Thymus (tissue), 11 donors: ENCODE data around the gene ALOX5AP. TPM values are rescaled to one million over a fixed set of nuclear protein-coding genes. Genes with fewer than 3 reads are reported as not detected.

Experiments used
- DNase-seq, 9 donors: peaks; one replicate each; pipeline ENCODE4 v3.0.0-alpha.2; 2013; ENCODE audit warnings: low spot score in 9 of 9, low read depth in 6 of 9, missing footprints in 1 of 9
- H3K27ac ChIP-seq, 2 donors: one replicate each; pipeline ENCODE4 v1.5.1; 2013; ENCODE audit warnings: control low read depth in 1 of 2, low read depth in 1 of 2, low read length in 1 of 2, mild to moderate bottlenecking in 1 of 2, moderate library complexity in 1 of 2
- H3K27me3 ChIP-seq, 2 donors: one replicate each; pipeline ENCODE4 v1.5.1; 2013; ENCODE audit warnings: low read length in 1 of 2; ENCODE audit not compliant: control insufficient read depth in 2 of 2, insufficient read depth in 1 of 2
- H3K36me3 ChIP-seq, 2 donors: one replicate each; pipeline ENCODE4 v1.5.1; 2013; ENCODE audit warnings: low read length in 1 of 2, mild to moderate bottlenecking in 1 of 2, moderate library complexity in 1 of 2; ENCODE audit not compliant: control insufficient read depth in 2 of 2, insufficient read depth in 2 of 2
- H3K4me1 ChIP-seq, 2 donors: one replicate each; pipeline ENCODE4 v1.5.1; 2013; ENCODE audit warnings: low read length in 2 of 2; ENCODE audit not compliant: control insufficient read depth in 2 of 2, insufficient read depth in 2 of 2
- H3K4me3 ChIP-seq, 2 donors: one replicate each; pipeline ENCODE4 v1.5.1; 2013; ENCODE audit warnings: low read length in 2 of 2, control low read depth in 1 of 2, mild to moderate bottlenecking in 1 of 2
- H3K9me3 ChIP-seq, 2 donors: one replicate each; pipeline ENCODE4 v1.5.1; 2013; ENCODE audit warnings: low read length in 1 of 2, mild to moderate bottlenecking in 1 of 2; ENCODE audit not compliant: control insufficient read depth in 2 of 2, insufficient read depth in 1 of 2
- WGBS: extraction: QIAGEN DNeasy Blood & Tissue Kit; methylation state at CpG from one replicate; pipeline ENCODE4 v1.1.7; 2013; 5-methylcytosine and 5-hydroxymethylcytosine counted together
- polyA plus RNA-seq: library from polyadenylated mRNA; stranded (reverse); fragments of 200-250 nt; gene quantifications from one replicate; pipeline ENCODE4 v1.2.3, GENCODE V29; 2013
- total RNA-seq: library from RNA; stranded (reverse); fragments of 120-200 nt; gene quantifications from one replicate; pipeline ENCODE4 v1.2.4, GENCODE V29; 2013
- donor health status: healthy.

The ALOX5AP gene
- total and polyA plus RNA-seq, 2 donors = 36.9 to 77.1 TPM

- 94% methylated on average over 8 of the region's 8 CpGs for WGBS
- Histone ChIP-seq H3K27ac (no peak overlapping the region), H3K9me3 (no peaks in the 10 kb centered on the region), H3K27me3 (no peaks in the 10 kb centered on the region), H3K4me3 (no peak overlapping the region), H3K36me3 (peaks cover 11 to 27% of the 10 kb centered on the region in 2 donors), H3K4me1 (no peaks in the 10 kb centered on the region)
- no peak for DNase-seq
Measured at GRCh38 chr13:30763786-30764413, 28.6 kb downstream of the ALOX5AP start.

GRCh38 chr13:30766231-30766630 lies 30.9 kb downstream of the ALOX5AP start:
- WGBS = 97% methylated on average over 2 of the region's 2 CpGs
- H3K4me1 ChIP-seq = no peaks in the 10 kb centered on the region

DNA sequence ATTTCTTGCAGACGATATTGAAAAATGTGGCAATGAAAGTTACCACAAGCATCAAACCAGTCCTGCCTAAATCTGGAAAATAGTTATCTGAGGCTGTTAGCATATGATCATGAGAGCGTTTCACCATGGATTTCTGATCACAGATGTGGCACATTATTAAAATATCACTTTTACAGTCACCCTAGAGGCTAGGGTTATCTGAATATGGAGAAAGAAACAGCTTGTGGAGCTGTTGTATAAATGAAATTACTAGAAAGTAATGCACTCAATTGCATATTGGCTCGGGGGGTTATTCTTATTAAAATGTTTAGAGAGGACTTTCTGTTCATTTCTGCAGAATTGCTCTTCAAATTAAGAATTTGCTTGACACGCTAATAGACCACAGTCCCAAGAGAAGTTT lies 35.6 kb downstream of the ALOX5AP start:
- no peak overlapping the region for H3K27ac ChIP-seq
- no peaks in the 10 kb centered on the region for H3K9me3 ChIP-seq
- no peaks in the 10 kb centered on the region for H3K27me3 ChIP-seq
- no peaks in the 10 kb centered on the region for H3K36me3 ChIP-seq
- WGBS = 84% methylated on average over 4 of the region's 4 CpGs
- H3K4me3 ChIP-seq = no peak overlapping the region
- DNase-seq = no peak
- H3K4me1 ChIP-seq = peaks cover 0 to 3% of the 10 kb centered on the region in 2 donors

More at GRCh38 chr13:30766231-30766630, 30.9 kb downstream of the ALOX5AP start:
- Histone ChIP-seq H3K27ac (no peak overlapping the region), H3K4me3 (no peak overlapping the region), H3K9me3 (no peaks in the 10 kb centered on the region), H3K36me3 (peaks cover 6 to 19% of the 10 kb centered on the region in 2 donors), H3K27me3 (no peaks in the 10 kb centered on the region)
- no peak for DNase-seq

- no peaks in the 10 kb centered on the region for H3K36me3 ChIP-seq
- DNase-seq = no peak
- no peaks in the 10 kb centered on the region for H3K9me3 ChIP-seq
- H3K4me3 ChIP-seq = no peak overlapping the region
- peaks cover 0 to 3% of the 10 kb centered on the region in 2 donors for H3K4me1 ChIP-seq
- H3K27me3 ChIP-seq = no peaks in the 10 kb centered on the region
- H3K27ac ChIP-seq = no peak overlapping the region
Measured at GRCh38 chr13:30773561-30773960, 38.2 kb downstream of the ALOX5AP start.

DNA sequence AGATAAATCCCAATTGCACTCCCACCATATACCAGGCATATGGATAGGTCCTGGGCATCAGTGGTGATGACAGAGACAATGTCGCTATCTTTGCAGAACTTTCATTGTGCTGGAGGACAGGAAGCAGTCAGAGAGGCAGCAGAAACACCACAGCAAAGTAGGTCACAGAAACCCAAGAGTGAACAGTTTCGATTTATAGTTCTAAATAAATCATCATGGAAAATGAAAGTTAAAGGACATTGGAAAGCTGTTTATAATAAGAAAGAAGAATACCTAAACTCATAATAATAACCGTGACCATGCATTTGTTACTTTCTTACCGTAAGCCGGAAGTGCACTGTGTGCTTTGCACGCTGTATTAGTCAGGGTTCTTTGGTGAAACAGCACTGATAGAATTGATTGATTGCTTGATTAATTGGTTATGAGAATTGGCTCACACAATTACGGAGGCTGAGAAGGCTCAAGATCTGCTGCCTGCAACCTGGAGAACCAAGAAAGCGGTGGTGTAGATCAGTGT lies 38.9 kb downstream of the ALOX5AP start:
- Histone ChIP-seq H3K4me1 (peaks cover 0 to 3% of the 10 kb centered on the region in 2 donors), H3K27ac (no peak overlapping the region), H3K36me3 (no peaks in the 10 kb centered on the region), H3K9me3 (no peaks in the 10 kb centered on the region), H3K27me3 (no peaks in the 10 kb centered on the region), H3K4me3 (no peak overlapping the region)
- WGBS = 95% methylated on average over 8 of the region's 8 CpGs
- peak in 1 of 9 donors; percentile 14 for DNase-seq

GRCh38 chr13:30776661-30777060 lies 41.3 kb downstream of the ALOX5AP start:
- peaks cover 0 to 3% of the 10 kb centered on the region in 2 donors for H3K4me1 ChIP-seq
- H3K9me3 ChIP-seq = no peaks in the 10 kb centered on the region
- DNase-seq = no peak
- no peaks in the 10 kb centered on the region for H3K36me3 ChIP-seq
- no peaks in the 10 kb centered on the region for H3K27me3 ChIP-seq
- 67% methylated on average over 2 of the region's 2 CpGs for WGBS
- H3K27ac ChIP-seq = no peak overlapping the region
- no peak overlapping the region for H3K4me3 ChIP-seq

- 90% methylated on average over 5 of the region's 5 CpGs for WGBS
- no peaks in the 10 kb centered on the region for H3K27me3 ChIP-seq
- DNase-seq = no peak
- H3K36me3 ChIP-seq = no peaks in the 10 kb centered on the region
- H3K27ac ChIP-seq = no peak overlapping the region
- H3K9me3 ChIP-seq = no peaks in the 10 kb centered on the region
- no peak overlapping the region for H3K4me3 ChIP-seq
- H3K4me1 ChIP-seq = peaks cover 0 to 3% of the 10 kb centered on the region in 2 donors
Measured at GRCh38 chr13:30779016-30779415, 43.7 kb downstream of the ALOX5AP start.

GRCh38 chr13:30779608-30780007 lies 44.3 kb downstream of the ALOX5AP start:
- 93% methylated on average over 3 of the region's 3 CpGs for WGBS

GRCh38 chr13:30780338-30780981 lies 45.1 kb downstream of the ALOX5AP start:
- H3K36me3 ChIP-seq = no peaks in the 10 kb centered on the region
- H3K27ac ChIP-seq = no peak overlapping the region
- no peaks in the 10 kb centered on the region for H3K27me3 ChIP-seq
- no peaks in the 10 kb centered on the region for H3K4me1 ChIP-seq
- no peak for DNase-seq
- WGBS = 97% methylated on average over 2 of the region's 2 CpGs
- H3K9me3 ChIP-seq = no peaks in the 10 kb centered on the region
- no peak overlapping the region for H3K4me3 ChIP-seq

More at GRCh38 chr13:30779608-30780007, 44.3 kb downstream of the ALOX5AP start:
- no peaks in the 10 kb centered on the region for H3K9me3 ChIP-seq
- no peak overlapping the region for H3K4me3 ChIP-seq
- no peak overlapping the region for H3K27ac ChIP-seq
- H3K4me1 ChIP-seq = peaks cover 0 to under 1% of the 10 kb centered on the region in 2 donors
- H3K27me3 ChIP-seq = no peaks in the 10 kb centered on the region
- DNase-seq = no peak
- H3K36me3 ChIP-seq = no peaks in the 10 kb centered on the region
